GM12878 (cell line): ENCODE results near the gene EWSR1. TPM values are rescaled to one million over a fixed set of nuclear protein-coding genes. Genes with fewer than 3 reads are reported as not detected.

Experiments
- ATAC-seq: fragments of 200-7000 bp; cut with Tn5 transposase; 3 replicates; pipeline ENCODE4 v1.9.1; 2020; ENCODE audit warnings: mild to moderate bottlenecking, moderate library complexity
- BruUV-seq: library from RNA; stranded (reverse); fragments of 400-500 nt; replicated peaks from 2 replicates; lab custom pipeline; 2021; lab: Mats Ljungman, UMichigan
- CTCF ChIA-PET: fragments of 300-600 bp; sonication (Branson Sonifier 250); formaldehyde crosslinking; extraction: SDS; loops from one replicate; lab custom pipeline; 2021; ENCODE audit warnings: inconsistent platforms; lab: Yijun Ruan, JAX
- POLR2A ChIA-PET: fragments of 350-600 bp; formaldehyde crosslinking; extraction: SDS; loops from one replicate; lab custom pipeline; 2021; ENCODE audit warnings: inconsistent platforms; lab: Charles Lee
- RAD21 ChIA-PET: fragments of 300-600 bp; sonication (Branson Sonifier 250); formaldehyde crosslinking; loops from one replicate; lab custom pipeline; 2023; ENCODE audit warnings: antibody characterized with exemption; ENCODE audit not compliant: unreplicated experiment; lab: Charles Lee
- SMC1A ChIA-PET: fragments of 300-600 bp; sonication (Branson Sonifier 250); formaldehyde crosslinking; loops from one replicate; lab custom pipeline; 2023; ENCODE audit not compliant: unreplicated experiment, uncharacterized antibody; lab: Charles Lee
- DNase-seq: peaks from one replicate; pipeline ENCODE4 v3.0.0-alpha.2; 2011; ENCODE audit warnings: low read depth, low spot score
- FAIRE-seq: peaks from 3 replicates; lab custom pipeline; 2011; peaks lifted over from hg19 to GRCh38; lab: Jason Lieb, UNC
- H2AFZ ChIP-seq: 2 replicates; pipeline ENCODE4 v1.6.0; 2011; ENCODE audit warnings: low read depth, low read length, control low read depth; ENCODE audit not compliant: control insufficient read depth
- H3K27ac ChIP-seq: 2 replicates; pipeline ENCODE4 v1.5.1; 2011; ENCODE audit warnings: control low read depth; ENCODE audit not compliant: control insufficient read depth, insufficient read depth
- H3K27me3 ChIP-seq, 2 experiments: replicated peaks in 1 of 2; 2 replicates each; pipeline versions ENCODE4 v1.6.0 to v1.6.1; 2011; ENCODE audit warnings: low read length in 1 of 2; ENCODE audit not compliant: control insufficient read depth in 2 of 2, insufficient read depth in 2 of 2
- H3K36me3 ChIP-seq, 2 experiments: 2 replicates each; pipeline ENCODE4 v1.5.1; 2011; ENCODE audit warnings: low read length in 1 of 2; ENCODE audit not compliant: control insufficient read depth in 2 of 2, insufficient read depth in 2 of 2
- H3K4me1 ChIP-seq: 2 replicates; pipeline ENCODE4 v1.6.1; 2011; ENCODE audit warnings: mild to moderate bottlenecking, low read length, moderate library complexity, mixed read lengths; ENCODE audit not compliant: control insufficient read depth, insufficient read depth
- H3K4me2 ChIP-seq: 2 replicates; pipeline ENCODE4 v1.6.0; 2011; ENCODE audit warnings: control low read depth; ENCODE audit not compliant: control insufficient read depth, insufficient read depth
- H3K4me3 ChIP-seq: fragments of 200-600 bp; sonication (generic); 2 replicates; pipeline ENCODE4 v1.5.1; 2016
- H3K79me2 ChIP-seq: 2 replicates; pipeline ENCODE4 v1.6.0; 2011; ENCODE audit warnings: low read length; ENCODE audit not compliant: control insufficient read depth, insufficient read depth
- H3K9ac ChIP-seq: 2 replicates; pipeline ENCODE4 v1.8.0; 2011; ENCODE audit warnings: low read length, control low read depth, mixed read lengths; ENCODE audit not compliant: control insufficient read depth, insufficient read depth
- H3K9me3 ChIP-seq: replicated peaks from 3 replicates; pipeline ENCODE4 v1.5.1; 2011; ENCODE audit warnings: mild to moderate bottlenecking, low read length; ENCODE audit not compliant: control insufficient read depth, insufficient read depth
- H4K20me1 ChIP-seq: 2 replicates; pipeline ENCODE4 v1.6.0; 2011; ENCODE audit not compliant: control insufficient read depth, insufficient read depth
- EED ChIP-seq: sonication (generic); IDR thresholded peaks from 2 replicates; pipeline ENCODE4 v1.6.1; 2016; ENCODE audit warnings: antibody characterized with exemption, low read depth
- ESRRA ChIP-seq: IDR thresholded peaks from 2 replicates; pipeline ENCODE4 v1.6.1; 2012; ENCODE audit warnings: mild to moderate bottlenecking, low read length, improper control_type of control experiment
- IKZF1 ChIP-seq: fragments of 450-650 bp; conservative IDR thresholded peaks from 2 replicates; pipeline ENCODE4 v1.6.1; 2017; ENCODE audit warnings: antibody characterized with exemption, mild to moderate bottlenecking
- RFX5 ChIP-seq: IDR thresholded peaks from 2 replicates; pipeline ENCODE4 v1.6.1; 2011; ENCODE audit warnings: low read depth, low read length, improper control_type of control experiment
- TCF3 ChIP-seq: IDR thresholded peaks from 2 replicates; pipeline ENCODE4 v1.6.1; 2012; ENCODE audit warnings: low read depth, mild to moderate bottlenecking, low read length, borderline replicate concordance; ENCODE audit not compliant: insufficient read depth
- WGBS: methylation state at CpG from one replicate; pipeline ENCODE4 v1.1.6; 2016; ENCODE audit warnings: low lambda C conversion rate; ENCODE audit not compliant: insufficient replicate concordance, insufficient coverage; ENCODE audit errors: missing lambda C conversion rate; 5-methylcytosine and 5-hydroxymethylcytosine counted together
- in situ Hi-C: fragments of 300-500 bp; cut with MboI; formaldehyde crosslinking; loops from 9 replicates; pipeline ENCODE4 v1.14.3; 2018; ENCODE audit warnings: mixed read lengths
- intact Hi-C: fragments of 100-400 bp; cut with micrococcal nuclease; formaldehyde crosslinking; loops from one replicate; pipeline ENCODE4 v1.14.2; 2022; ENCODE audit not compliant: unreplicated experiment
- polyA plus RNA-seq, 11 experiments: library from polyadenylated mRNA; depleted of rRNA in 4 of 11; unstranded in 6 of 11; stranded (reverse) in 5 of 11; fragments of >200 nt; fragmentation: Nextera tagmentation in 4 of 11; fragmentation: Illumina TruSeq in 1 of 11; extraction: Ambion mirVana in 4 of 11; extraction: Trizol in 1 of 11; gene quantifications; 1 replicate in 1 of 11; 2 replicates in 10 of 11; pipeline versions ENCODE4 v1.2.1 to v1.2.3, GENCODE V29; 2011 to 2016; ENCODE audit warnings: inconsistent platforms in 2 of 11, missing spikeins in 2 of 11, low read depth in 1 of 11
- total RNA-seq, 4 experiments: library from RNA; depleted of rRNA in 3 of 4; stranded (reverse); fragments of >200 nt in 3 of 4; fragmentation: Illumina TruSeq in 1 of 4; extraction: Trizol in 1 of 4; gene quantifications; 2 replicates each; pipeline versions ENCODE4 v1.2.1 to v1.2.3, GENCODE V29; 2013 to 2021

EWSR1 gene
- total and polyA plus RNA-seq, 10 of the 15 experiments (the other 5 are each of a cell fraction or from before 2014, with no cell fraction given), result 130 to 480 (median 356) TPM

GRCh38 chr22:29306835-29307595 is 38.9 kb downstream of the EWSR1 start:
- no TSS peak for BruUV-seq
- no peaks in the 10 kb centered on the region; the same call in 2 of the 3 replicates for H3K9me3 ChIP-seq

GRCh38 chr22:29307596-29308147 is 39.6 kb downstream of the EWSR1 start:
- H4K20me1 ChIP-seq, result no peaks in the 10 kb centered on the region
- intact Hi-C loops, result no loop called here
- peaks cover 2 to 7% of the 10 kb centered on the region in 2 experiments; a peak in 2 of 4 replicates for H3K27me3 ChIP-seq
- RAD21 ChIA-PET, result no interaction called here
- H3K36me3 ChIP-seq, result no peaks in the 10 kb centered on the region
- H3K4me2 ChIP-seq, result no peak overlapping the region
- POLR2A ChIA-PET, result no interaction called here
- DNase-seq (no peak), ATAC-seq (no peak), FAIRE-seq (no peak)
- H3K4me3 ChIP-seq, result no peak overlapping the region
- SMC1A ChIA-PET, result no interaction called here
- CTCF ChIA-PET, result no interaction called here
- H3K4me1 ChIP-seq, result no peaks in the 10 kb centered on the region; the same call in 1 of the 2 replicates
- no peaks in the 10 kb centered on the region for H3K79me2 ChIP-seq
- TF ChIP-seq ESRRA (no peak), TCF3 (no peak), RFX5 (no peak)
- TF ChIP-seq, all 136 proteins: peak for 0
- Histone ChIP-seq H3K9me3 (no peaks in the 10 kb centered on the region; the same call in 2 of the 3 replicates), H3K9ac (no peak overlapping the region), H2AFZ (no peak overlapping the region), H3K27ac (no peak overlapping the region)
- 81% methylated on average over 20 of the region's 20 CpGs for WGBS
- no TSS peak for BruUV-seq
- in situ Hi-C loops, result no loop called here

More at GRCh38 chr22:29306835-29307595, 38.9 kb downstream of the EWSR1 start:
- peak overlapping the region; percentile 56; the same call in 1 of the 2 replicates for H2AFZ ChIP-seq
- ChIA-PET POLR2A (no interaction called here), RAD21 (no interaction called here), CTCF (no interaction called here), SMC1A (no interaction called here)
- H3K4me1 ChIP-seq, result no peaks in the 10 kb centered on the region; the same call in 1 of the 2 replicates
- FAIRE-seq (no peak), DNase-seq (no peak), ATAC-seq (peak; percentile 33)
- H3K9ac ChIP-seq, result no peak overlapping the region; the same call in 1 of the 2 replicates
- intact Hi-C loops, result no loop called here
- H4K20me1 ChIP-seq, result no peaks in the 10 kb centered on the region
- H3K36me3 ChIP-seq, result no peaks in the 10 kb centered on the region
- H3K79me2 ChIP-seq, result no peaks in the 10 kb centered on the region
- WGBS, result 45% methylated on average over 51 of the region's 83 CpGs
- peak overlapping the region; percentile 60 for H3K4me3 ChIP-seq
- H3K4me2 ChIP-seq, result peak overlapping the region; percentile 83
- peak; percentile 12; the same call in 1 of the 2 replicates for TF ChIP-seq IKZF1
- no peak for TF ChIP-seq EED
- H3K27ac ChIP-seq, result no peak overlapping the region
- in situ Hi-C loops, result no loop called here
- H3K27me3 ChIP-seq, result peaks cover 2 to 7% of the 10 kb centered on the region in 2 experiments; a peak in 2 of 4 replicates
